GM12878 (cell line): ENCODE data around the gene ZBTB34. TPM values are rescaled to one million over a fixed set of nuclear protein-coding genes. Genes with fewer than 3 reads are reported as not detected.

Experiments used
- ATAC-seq: fragments of 200-7000 bp; cut with Tn5 transposase; 3 replicates; pipeline ENCODE4 v1.9.1; 2020; ENCODE audit warnings: mild to moderate bottlenecking, moderate library complexity
- BruUV-seq: library from RNA; stranded (reverse); fragments of 400-500 nt; replicated peaks from 2 replicates; lab custom pipeline; 2021; lab: Mats Ljungman, UMichigan
- CTCF ChIA-PET: fragments of 300-600 bp; sonication (Branson Sonifier 250); formaldehyde crosslinking; extraction: SDS; loops from one replicate; lab custom pipeline; 2021; ENCODE audit warnings: inconsistent platforms; lab: Yijun Ruan, JAX
- POLR2A ChIA-PET: fragments of 350-600 bp; formaldehyde crosslinking; extraction: SDS; loops from one replicate; lab custom pipeline; 2021; ENCODE audit warnings: inconsistent platforms; lab: Charles Lee
- RAD21 ChIA-PET: fragments of 300-600 bp; sonication (Branson Sonifier 250); formaldehyde crosslinking; loops from one replicate; lab custom pipeline; 2023; ENCODE audit warnings: antibody characterized with exemption; ENCODE audit not compliant: unreplicated experiment; lab: Charles Lee
- SMC1A ChIA-PET: fragments of 300-600 bp; sonication (Branson Sonifier 250); formaldehyde crosslinking; loops from one replicate; lab custom pipeline; 2023; ENCODE audit not compliant: unreplicated experiment, uncharacterized antibody; lab: Charles Lee
- DNase-seq: peaks from one replicate; pipeline ENCODE4 v3.0.0-alpha.2; 2011; ENCODE audit warnings: low read depth, low spot score
- FAIRE-seq: peaks from 3 replicates; lab custom pipeline; 2011; peaks lifted over from hg19 to GRCh38; lab: Jason Lieb, UNC
- H2AFZ ChIP-seq: 2 replicates; pipeline ENCODE4 v1.6.0; 2011; ENCODE audit warnings: low read depth, low read length, control low read depth; ENCODE audit not compliant: control insufficient read depth
- H3K27ac ChIP-seq: 2 replicates; pipeline ENCODE4 v1.5.1; 2011; ENCODE audit warnings: control low read depth; ENCODE audit not compliant: control insufficient read depth, insufficient read depth
- H3K27me3 ChIP-seq, 2 experiments: replicated peaks in 1 of 2; 2 replicates each; pipeline versions ENCODE4 v1.6.0 to v1.6.1; 2011; ENCODE audit warnings: low read length in 1 of 2; ENCODE audit not compliant: control insufficient read depth in 2 of 2, insufficient read depth in 2 of 2
- H3K36me3 ChIP-seq, 2 experiments: 2 replicates each; pipeline ENCODE4 v1.5.1; 2011; ENCODE audit warnings: low read length in 1 of 2; ENCODE audit not compliant: control insufficient read depth in 2 of 2, insufficient read depth in 2 of 2
- H3K4me1 ChIP-seq: 2 replicates; pipeline ENCODE4 v1.6.1; 2011; ENCODE audit warnings: mild to moderate bottlenecking, low read length, moderate library complexity, mixed read lengths; ENCODE audit not compliant: control insufficient read depth, insufficient read depth
- H3K4me2 ChIP-seq: 2 replicates; pipeline ENCODE4 v1.6.0; 2011; ENCODE audit warnings: control low read depth; ENCODE audit not compliant: control insufficient read depth, insufficient read depth
- H3K4me3 ChIP-seq: fragments of 200-600 bp; sonication (generic); 2 replicates; pipeline ENCODE4 v1.5.1; 2016
- H3K79me2 ChIP-seq: 2 replicates; pipeline ENCODE4 v1.6.0; 2011; ENCODE audit warnings: low read length; ENCODE audit not compliant: control insufficient read depth, insufficient read depth
- H3K9ac ChIP-seq: 2 replicates; pipeline ENCODE4 v1.8.0; 2011; ENCODE audit warnings: low read length, control low read depth, mixed read lengths; ENCODE audit not compliant: control insufficient read depth, insufficient read depth
- H3K9me3 ChIP-seq: replicated peaks from 3 replicates; pipeline ENCODE4 v1.5.1; 2011; ENCODE audit warnings: mild to moderate bottlenecking, low read length; ENCODE audit not compliant: control insufficient read depth, insufficient read depth
- H4K20me1 ChIP-seq: 2 replicates; pipeline ENCODE4 v1.6.0; 2011; ENCODE audit not compliant: control insufficient read depth, insufficient read depth
- BHLHE40 ChIP-seq, 2 experiments: fragments of 450-650 bp in 1 of 2; IDR thresholded peaks; 2 replicates each; pipeline ENCODE4 v1.6.1; 2011 to 2017; ENCODE audit warnings: low read depth in 2 of 2, borderline replicate concordance in 1 of 2, improper control_type of control experiment in 1 of 2, low read length in 1 of 2, mild to moderate bottlenecking in 1 of 2
- FOXK2 ChIP-seq: fragments of 450-650 bp; IDR thresholded peaks from 2 replicates; pipeline ENCODE4 v1.6.1; 2017; ENCODE audit warnings: mild to moderate bottlenecking, moderate library complexity
- MTA2 ChIP-seq: fragments of 450-650 bp; IDR thresholded peaks from 2 replicates; pipeline ENCODE4 v1.6.1; 2016; ENCODE audit warnings: low read depth, mild to moderate bottlenecking, moderate library complexity
- MTA3 ChIP-seq: IDR thresholded peaks from 2 replicates; pipeline ENCODE4 v1.6.1; 2012; ENCODE audit warnings: low read length, inconsistent platforms, borderline replicate concordance
- POLR2AphosphoS2 ChIP-seq: IDR thresholded peaks from 2 replicates; pipeline ENCODE4 v1.6.1; 2011; ENCODE audit warnings: low read depth, mild to moderate bottlenecking, low read length, improper control_type of control experiment, moderate library complexity
- RB1 ChIP-seq: fragments of 450-650 bp; formaldehyde crosslinking; IDR thresholded peaks from 2 replicates; pipeline ENCODE4 v1.6.1; 2017; ENCODE audit warnings: mild to moderate bottlenecking, borderline replicate concordance
- TCF3 ChIP-seq: IDR thresholded peaks from 2 replicates; pipeline ENCODE4 v1.6.1; 2012; ENCODE audit warnings: low read depth, mild to moderate bottlenecking, low read length, borderline replicate concordance; ENCODE audit not compliant: insufficient read depth
- ZNF217 ChIP-seq: fragments of 450-650 bp; IDR thresholded peaks from 2 replicates; pipeline ENCODE4 v1.6.1; 2017; ENCODE audit warnings: antibody characterized with exemption, mild to moderate bottlenecking
- WGBS: methylation state at CpG from one replicate; pipeline ENCODE4 v1.1.6; 2016; ENCODE audit warnings: low lambda C conversion rate; ENCODE audit not compliant: insufficient replicate concordance, insufficient coverage; ENCODE audit errors: missing lambda C conversion rate; 5-methylcytosine and 5-hydroxymethylcytosine counted together
- in situ Hi-C: fragments of 300-500 bp; cut with MboI; formaldehyde crosslinking; loops from 9 replicates; pipeline ENCODE4 v1.14.3; 2018; ENCODE audit warnings: mixed read lengths
- intact Hi-C: fragments of 100-400 bp; cut with micrococcal nuclease; formaldehyde crosslinking; loops from one replicate; pipeline ENCODE4 v1.14.2; 2022; ENCODE audit not compliant: unreplicated experiment
- polyA plus RNA-seq, 11 experiments: library from polyadenylated mRNA; depleted of rRNA in 4 of 11; unstranded in 6 of 11; stranded (reverse) in 5 of 11; fragments of >200 nt; fragmentation: Nextera tagmentation in 4 of 11; fragmentation: Illumina TruSeq in 1 of 11; extraction: Ambion mirVana in 4 of 11; extraction: Trizol in 1 of 11; gene quantifications; 1 replicate in 1 of 11; 2 replicates in 10 of 11; pipeline versions ENCODE4 v1.2.1 to v1.2.3, GENCODE V29; 2011 to 2016; ENCODE audit warnings: inconsistent platforms in 2 of 11, missing spikeins in 2 of 11, low read depth in 1 of 11
- total RNA-seq, 4 experiments: library from RNA; depleted of rRNA in 3 of 4; stranded (reverse); fragments of >200 nt in 3 of 4; fragmentation: Illumina TruSeq in 1 of 4; extraction: Trizol in 1 of 4; gene quantifications; 2 replicates each; pipeline versions ENCODE4 v1.2.1 to v1.2.3, GENCODE V29; 2013 to 2021
- TF ChIP-seq, protein P1 (sequence below): fragments of 450-650 bp; IDR thresholded peaks from 2 replicates; pipeline ENCODE4 v1.6.1; 2017; ENCODE audit warnings: mild to moderate bottlenecking, moderate library complexity
- TF ChIP-seq, protein P2 (sequence below): fragments of 150-350 bp; IDR thresholded peaks from 2 replicates; pipeline ENCODE4 v1.6.1; 2016; ENCODE audit warnings: low read depth, low read length
- TF ChIP-seq, protein P3 (sequence below): IDR thresholded peaks from 2 replicates; pipeline ENCODE4 v1.6.1; 2012; ENCODE audit warnings: low read depth, low read length, improper control_type of control experiment
- TF ChIP-seq, protein P4 (sequence below): fragments of 450-650 bp; IDR thresholded peaks from 2 replicates; pipeline ENCODE4 v1.6.1; 2016; ENCODE audit warnings: mild to moderate bottlenecking

The ZBTB34 gene
- total and polyA plus RNA-seq, 10 of the 15 experiments (the other 5 are each of a cell fraction or from before 2014, with no cell fraction given), result 0.71 to 11.3 (median 3.8) TPM

DNA sequence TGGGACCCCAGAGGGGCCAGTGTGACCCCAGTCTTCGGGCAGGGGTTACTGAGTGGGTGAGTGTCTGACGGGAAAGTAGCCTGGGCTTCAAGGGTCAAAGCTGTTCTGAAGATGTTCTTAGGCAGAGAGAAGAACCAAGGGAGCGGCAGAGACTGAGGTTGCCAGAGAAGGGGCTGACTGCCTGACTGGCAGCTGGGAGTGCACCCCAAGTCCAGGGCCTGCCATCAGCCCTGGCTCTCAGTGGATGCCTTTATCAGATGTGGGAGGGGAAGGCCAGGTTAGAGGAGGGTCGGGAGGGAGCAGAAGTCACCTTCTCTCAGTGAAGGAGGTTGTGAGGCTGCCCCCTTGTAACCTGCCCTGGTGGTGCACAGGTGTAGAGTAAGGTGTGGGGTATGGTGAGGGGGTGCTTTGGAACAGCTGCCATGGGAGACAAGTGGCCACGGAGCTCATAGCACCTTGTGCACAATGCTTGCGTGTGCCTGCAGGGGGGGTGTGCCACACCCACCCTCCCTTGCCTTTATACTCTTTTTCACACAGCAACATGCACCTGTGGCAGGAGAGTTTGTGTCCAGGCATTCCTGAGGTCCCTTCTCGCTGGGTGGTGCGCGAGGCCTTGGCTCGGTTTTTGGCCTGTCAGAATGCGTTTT, 73.0 kb downstream of the ZBTB34 start (continued):
- TF ChIP-seq, protein P1, sequence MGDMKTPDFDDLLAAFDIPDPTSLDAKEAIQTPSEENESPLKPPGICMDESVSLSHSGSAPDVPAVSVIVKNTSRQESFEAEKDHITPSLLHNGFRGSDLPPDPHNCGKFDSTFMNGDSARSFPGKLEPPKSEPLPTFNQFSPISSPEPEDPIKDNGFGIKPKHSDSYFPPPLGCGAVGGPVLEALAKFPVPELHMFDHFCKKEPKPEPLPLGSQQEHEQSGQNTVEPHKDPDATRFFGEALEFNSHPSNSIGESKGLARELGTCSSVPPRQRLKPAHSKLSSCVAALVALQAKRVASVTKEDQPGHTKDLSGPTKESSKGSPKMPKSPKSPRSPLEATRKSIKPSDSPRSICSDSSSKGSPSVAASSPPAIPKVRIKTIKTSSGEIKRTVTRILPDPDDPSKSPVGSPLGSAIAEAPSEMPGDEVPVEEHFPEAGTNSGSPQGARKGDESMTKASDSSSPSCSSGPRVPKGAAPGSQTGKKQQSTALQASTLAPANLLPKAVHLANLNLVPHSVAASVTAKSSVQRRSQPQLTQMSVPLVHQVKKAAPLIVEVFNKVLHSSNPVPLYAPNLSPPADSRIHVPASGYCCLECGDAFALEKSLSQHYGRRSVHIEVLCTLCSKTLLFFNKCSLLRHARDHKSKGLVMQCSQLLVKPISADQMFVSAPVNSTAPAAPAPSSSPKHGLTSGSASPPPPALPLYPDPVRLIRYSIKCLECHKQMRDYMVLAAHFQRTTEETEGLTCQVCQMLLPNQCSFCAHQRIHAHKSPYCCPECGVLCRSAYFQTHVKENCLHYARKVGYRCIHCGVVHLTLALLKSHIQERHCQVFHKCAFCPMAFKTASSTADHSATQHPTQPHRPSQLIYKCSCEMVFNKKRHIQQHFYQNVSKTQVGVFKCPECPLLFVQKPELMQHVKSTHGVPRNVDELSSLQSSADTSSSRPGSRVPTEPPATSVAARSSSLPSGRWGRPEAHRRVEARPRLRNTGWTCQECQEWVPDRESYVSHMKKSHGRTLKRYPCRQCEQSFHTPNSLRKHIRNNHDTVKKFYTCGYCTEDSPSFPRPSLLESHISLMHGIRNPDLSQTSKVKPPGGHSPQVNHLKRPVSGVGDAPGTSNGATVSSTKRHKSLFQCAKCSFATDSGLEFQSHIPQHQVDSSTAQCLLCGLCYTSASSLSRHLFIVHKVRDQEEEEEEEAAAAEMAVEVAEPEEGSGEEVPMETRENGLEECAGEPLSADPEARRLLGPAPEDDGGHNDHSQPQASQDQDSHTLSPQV, result no peak

DNA sequence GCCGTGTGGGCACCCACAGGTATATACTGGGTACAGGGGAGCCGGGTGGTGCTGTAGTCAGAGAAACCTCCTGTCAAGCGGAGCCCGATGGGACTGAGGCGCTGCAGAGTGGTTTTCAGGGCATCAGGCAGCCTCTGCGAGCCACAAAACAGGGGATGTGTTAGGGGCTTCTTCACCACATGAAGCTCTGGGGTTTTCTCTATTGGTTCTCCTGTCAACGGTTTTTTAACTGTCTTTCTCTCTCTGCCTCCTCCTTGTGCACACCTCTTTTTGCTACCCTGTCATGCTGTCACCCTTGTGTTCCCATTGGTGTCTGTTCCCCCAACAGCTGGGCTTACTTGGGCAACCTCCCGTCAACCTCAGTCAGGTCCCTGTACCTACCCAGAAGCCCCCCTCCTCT, 74.0 kb downstream of the ZBTB34 start:
- BruUV-seq, result no TSS peak
- CTCF ChIA-PET, result no interaction called here
- no peak overlapping the region for H3K27ac ChIP-seq
- H3K79me2 ChIP-seq, result no peaks in the 10 kb centered on the region
- H3K4me2 ChIP-seq, result no peak overlapping the region
- H3K9ac ChIP-seq, result no peak overlapping the region
- SMC1A ChIA-PET, result interaction anchor here (0.8 kb wide), 1 partner anchor 31 kb away, joined by 4 read pairs; no protein-coding TSS in a partner anchor
- no peak for FAIRE-seq
- H3K4me1 ChIP-seq, result no peaks in the 10 kb centered on the region
- no peak overlapping the region for H2AFZ ChIP-seq
- H3K4me3 ChIP-seq, result no peak overlapping the region
- RAD21 ChIA-PET, result no interaction called here
- in situ Hi-C loops (no loop called here), intact Hi-C loops (no loop called here)
- H3K36me3 ChIP-seq, result no peaks in the 10 kb centered on the region; a peak in 1 of 4 replicates
- 51% methylated on average over 8 of the region's 8 CpGs for WGBS
- H3K9me3 ChIP-seq, result no peaks in the 10 kb centered on the region
- H4K20me1 ChIP-seq, result no peaks in the 10 kb centered on the region
- POLR2A ChIA-PET, result no interaction called here
- no peaks in the 10 kb centered on the region for H3K27me3 ChIP-seq
- ATAC-seq, result no peak
- no peak for DNase-seq
- no peak for TF ChIP-seq POLR2AphosphoS2
- TF ChIP-seq TCF3, result no peak
- TF ChIP-seq MTA3, result no peak
- TF ChIP-seq, protein P2, sequence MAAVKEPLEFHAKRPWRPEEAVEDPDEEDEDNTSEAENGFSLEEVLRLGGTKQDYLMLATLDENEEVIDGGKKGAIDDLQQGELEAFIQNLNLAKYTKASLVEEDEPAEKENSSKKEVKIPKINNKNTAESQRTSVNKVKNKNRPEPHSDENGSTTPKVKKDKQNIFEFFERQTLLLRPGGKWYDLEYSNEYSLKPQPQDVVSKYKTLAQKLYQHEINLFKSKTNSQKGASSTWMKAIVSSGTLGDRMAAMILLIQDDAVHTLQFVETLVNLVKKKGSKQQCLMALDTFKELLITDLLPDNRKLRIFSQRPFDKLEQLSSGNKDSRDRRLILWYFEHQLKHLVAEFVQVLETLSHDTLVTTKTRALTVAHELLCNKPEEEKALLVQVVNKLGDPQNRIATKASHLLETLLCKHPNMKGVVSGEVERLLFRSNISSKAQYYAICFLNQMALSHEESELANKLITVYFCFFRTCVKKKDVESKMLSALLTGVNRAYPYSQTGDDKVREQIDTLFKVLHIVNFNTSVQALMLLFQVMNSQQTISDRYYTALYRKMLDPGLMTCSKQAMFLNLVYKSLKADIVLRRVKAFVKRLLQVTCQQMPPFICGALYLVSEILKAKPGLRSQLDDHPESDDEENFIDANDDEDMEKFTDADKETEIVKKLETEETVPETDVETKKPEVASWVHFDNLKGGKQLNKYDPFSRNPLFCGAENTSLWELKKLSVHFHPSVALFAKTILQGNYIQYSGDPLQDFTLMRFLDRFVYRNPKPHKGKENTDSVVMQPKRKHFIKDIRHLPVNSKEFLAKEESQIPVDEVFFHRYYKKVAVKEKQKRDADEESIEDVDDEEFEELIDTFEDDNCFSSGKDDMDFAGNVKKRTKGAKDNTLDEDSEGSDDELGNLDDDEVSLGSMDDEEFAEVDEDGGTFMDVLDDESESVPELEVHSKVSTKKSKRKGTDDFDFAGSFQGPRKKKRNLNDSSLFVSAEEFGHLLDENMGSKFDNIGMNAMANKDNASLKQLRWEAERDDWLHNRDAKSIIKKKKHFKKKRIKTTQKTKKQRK, result no peak
- TF ChIP-seq, protein P3, sequence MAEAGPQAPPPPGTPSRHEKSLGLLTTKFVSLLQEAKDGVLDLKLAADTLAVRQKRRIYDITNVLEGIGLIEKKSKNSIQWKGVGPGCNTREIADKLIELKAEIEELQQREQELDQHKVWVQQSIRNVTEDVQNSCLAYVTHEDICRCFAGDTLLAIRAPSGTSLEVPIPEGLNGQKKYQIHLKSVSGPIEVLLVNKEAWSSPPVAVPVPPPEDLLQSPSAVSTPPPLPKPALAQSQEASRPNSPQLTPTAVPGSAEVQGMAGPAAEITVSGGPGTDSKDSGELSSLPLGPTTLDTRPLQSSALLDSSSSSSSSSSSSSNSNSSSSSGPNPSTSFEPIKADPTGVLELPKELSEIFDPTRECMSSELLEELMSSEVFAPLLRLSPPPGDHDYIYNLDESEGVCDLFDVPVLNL, result no peak
- no peak for TF ChIP-seq MTA2
- TF ChIP-seq FOXK2, result no peak
- no peak for TF ChIP-seq BHLHE40 (IDR thresholded peaks at IDR 0.05; ENCODE audit: borderline replicate concordance in 1 of 2, low read depth in 2 of 2, low read length in 1 of 2)
- TF ChIP-seq RB1, result no peak
- TF ChIP-seq, protein P4, sequence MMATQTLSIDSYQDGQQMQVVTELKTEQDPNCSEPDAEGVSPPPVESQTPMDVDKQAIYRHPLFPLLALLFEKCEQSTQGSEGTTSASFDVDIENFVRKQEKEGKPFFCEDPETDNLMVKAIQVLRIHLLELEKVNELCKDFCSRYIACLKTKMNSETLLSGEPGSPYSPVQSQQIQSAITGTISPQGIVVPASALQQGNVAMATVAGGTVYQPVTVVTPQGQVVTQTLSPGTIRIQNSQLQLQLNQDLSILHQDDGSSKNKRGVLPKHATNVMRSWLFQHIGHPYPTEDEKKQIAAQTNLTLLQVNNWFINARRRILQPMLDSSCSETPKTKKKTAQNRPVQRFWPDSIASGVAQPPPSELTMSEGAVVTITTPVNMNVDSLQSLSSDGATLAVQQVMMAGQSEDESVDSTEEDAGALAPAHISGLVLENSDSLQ, result no peak
- TF ChIP-seq ZNF217, result no peak
